NCI-H1092 (cell line): ENCODE measurements around the gene CYP26A1.

Source experiments
- DNase-seq: peaks from one replicate; lab custom pipeline; 2025; lab: John Stamatoyannopoulos, UW

The CYP26A1 gene

DNA sequence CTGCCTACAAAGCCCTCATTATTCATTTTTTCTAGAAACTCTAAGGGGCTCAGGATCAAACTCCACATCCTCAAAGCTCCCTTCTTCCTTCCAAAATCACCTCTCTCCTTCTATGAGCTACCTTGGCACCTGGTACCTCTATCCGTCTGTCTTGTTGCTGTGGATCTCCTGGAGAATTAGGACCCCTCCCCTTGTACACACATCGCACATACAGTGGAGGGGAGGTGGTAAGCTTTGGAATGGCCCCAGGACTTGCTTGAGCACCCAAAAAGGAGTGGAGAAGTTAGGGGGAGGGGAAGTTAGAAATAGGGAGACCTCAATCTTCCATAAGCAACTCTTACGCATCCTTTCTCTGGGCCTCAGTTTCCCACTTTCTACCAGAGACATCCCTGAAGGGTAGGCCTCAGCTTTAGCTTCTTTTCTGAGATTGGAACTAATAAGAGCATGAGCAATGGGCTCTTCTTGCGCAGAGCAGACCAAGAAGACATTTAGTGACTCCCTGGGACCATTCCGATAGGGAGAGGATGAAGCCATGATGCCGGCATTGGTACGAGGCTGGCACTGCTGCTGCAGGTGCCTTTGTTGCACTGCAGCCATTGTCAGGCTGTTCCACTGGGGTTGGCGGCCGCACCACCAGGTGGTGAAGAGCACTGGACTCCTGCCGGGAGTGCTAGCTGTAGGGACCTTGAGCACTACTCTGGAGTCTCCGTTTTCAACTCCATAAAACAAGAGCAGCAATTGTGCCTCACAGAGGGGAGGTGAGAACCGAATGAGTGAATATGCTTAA lies 8.6 kb upstream of the CYP26A1 start:
- no peak for DNase-seq

DNA sequence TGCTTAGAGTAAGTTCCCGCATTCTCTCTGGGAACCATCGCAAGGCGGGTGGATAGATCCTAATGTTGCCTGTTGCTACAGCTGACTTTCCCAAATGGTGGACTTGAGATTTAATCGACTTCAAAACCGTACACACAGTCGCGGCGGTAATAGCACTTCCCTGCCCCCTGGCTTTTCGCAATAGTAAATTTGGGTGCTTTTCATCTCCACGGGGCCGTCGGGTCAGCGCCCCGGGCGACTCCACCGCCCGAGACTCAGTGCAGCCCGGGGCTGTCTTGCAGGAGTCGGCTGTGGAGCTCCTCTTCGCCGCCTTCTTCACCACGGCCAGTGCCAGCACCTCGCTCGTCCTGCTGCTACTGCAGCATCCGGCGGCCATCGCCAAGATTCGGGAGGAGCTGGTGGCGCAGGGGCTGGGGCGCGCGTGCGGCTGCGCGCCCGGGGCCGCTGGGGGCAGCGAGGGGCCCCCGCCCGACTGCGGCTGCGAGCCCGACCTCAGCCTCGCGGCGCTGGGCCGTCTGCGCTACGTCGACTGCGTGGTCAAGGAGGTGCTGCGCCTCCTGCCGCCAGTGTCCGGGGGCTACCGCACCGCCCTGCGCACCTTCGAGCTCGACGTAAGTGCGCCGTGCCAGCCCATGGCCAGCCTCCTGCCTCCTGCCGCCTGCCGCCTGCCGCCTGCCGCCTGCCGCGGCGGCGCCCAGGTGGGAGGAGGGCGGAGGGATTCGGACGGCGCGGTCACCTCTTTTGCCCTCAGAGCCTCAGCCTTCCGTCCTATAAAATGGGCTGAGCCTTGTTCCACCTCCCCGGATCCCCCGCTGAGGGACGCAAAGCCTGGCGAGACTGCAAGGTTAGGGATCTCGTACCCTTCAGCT lies 7.8 kb upstream of the CYP26A1 start:
- DNase-seq: no peak

DNA sequence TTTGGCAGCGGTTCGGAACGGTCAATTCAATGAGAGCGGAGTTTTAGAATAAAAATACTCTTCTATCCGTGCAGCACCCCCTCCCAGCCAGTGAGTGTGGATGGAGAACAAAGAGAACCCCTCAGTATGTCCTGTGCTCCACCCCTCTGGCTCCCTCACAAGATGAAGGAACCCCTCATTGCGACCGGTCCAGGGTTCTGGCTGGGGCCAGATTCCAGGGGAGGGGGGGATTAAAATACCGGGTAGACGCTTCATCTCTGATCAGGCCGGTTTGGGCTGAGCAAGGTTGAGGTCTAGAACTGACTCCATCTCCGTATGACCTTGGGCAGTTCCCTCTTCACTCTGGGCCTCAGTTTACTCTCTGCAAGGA lies 7.2 kb upstream of the CYP26A1 start:
- no peak for DNase-seq

DNA sequence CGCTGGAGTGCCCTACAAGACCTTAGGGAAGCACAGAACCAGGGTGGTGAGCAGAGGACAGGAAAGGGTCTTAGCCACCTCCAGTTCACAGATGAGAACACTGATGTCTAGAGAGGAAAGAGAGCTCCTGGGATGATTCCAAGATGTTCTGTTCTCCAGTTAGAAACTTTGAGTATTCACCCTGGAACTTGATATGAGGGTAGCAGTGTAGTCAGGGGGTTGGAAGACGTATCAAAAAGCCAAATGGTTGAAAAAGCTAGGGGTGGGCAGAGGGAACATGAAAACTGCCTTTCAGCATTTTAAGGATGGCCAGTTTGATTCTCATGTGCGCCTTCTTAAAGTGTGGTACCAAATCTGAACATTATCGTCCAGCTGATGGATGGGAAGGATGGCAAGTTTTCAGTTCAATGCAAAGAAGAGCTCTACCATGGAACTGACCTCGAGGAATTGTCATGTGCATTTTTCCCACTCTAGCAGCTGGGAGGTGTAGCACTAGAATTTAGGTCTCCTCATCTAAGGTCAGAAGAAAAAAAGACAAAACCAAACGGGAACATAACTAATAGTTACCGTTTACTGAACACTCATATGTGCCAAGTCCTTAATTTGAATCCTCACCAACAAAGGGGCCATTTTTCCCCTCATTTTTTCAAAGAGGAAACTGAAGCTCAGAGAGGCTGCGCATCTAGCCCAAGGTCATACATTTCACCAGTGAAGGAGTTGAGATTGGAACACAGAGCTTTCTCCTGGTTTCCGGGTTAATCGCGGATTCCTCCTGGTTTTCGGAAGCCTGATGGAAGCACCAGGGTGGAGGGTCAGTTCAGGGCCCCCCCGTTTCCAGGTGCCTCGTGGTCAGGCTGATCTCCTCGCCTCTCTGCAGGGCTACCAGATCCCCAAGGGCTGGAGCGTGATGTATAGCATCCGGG lies 6.0 kb upstream of the CYP26A1 start:
- DNase-seq: no peak

DNA sequence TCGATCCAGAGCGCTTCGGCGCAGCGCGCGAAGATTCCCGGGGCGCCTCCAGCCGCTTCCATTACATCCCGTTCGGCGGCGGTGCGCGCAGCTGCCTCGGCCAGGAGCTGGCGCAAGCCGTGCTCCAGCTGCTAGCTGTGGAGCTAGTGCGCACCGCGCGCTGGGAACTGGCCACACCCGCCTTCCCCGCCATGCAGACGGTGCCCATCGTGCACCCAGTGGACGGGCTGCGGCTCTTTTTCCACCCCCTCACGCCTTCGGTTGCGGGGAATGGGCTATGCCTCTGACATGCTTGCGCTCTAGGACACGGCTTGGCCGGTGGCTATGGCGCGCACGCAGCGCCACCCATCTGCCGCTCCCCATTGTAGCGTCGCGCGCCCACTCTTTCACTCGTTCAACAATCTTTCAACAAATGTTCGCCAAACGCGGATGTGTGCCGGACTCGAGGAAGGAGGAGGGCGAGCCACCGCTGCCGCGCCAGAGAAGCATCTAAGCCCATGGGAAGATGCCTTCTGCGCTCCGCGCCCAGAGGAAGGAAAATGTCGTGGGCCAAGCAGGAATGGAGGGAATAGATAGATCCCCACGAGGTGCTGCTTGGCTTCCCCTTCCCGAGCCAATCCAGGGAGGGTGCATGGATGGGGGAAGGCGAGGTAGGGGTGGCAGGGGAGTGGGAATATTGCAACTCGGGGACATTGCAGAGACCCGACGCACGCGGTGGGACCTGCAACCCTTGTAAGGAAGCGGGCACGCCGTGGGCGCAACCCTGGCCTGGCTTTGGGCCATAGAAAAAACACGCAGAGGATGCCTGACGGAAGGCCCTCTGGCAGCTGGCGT lies 5.1 kb upstream of the CYP26A1 start:
- no peak for DNase-seq

DNA sequence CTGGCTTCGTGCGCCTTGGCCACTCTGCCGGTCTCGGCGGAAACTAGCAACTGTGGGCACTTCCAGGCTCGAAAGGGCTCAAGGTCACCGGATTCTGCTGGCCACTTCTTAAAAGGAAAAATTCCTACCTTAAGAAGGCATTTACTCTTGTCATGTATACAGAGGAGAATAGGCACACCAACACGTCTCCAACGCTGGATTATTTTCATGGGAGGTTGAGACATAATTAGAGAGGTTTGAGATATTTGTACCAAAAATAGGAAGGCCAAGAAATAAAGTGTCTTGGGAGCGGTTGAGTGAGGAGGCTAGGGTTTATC lies 4.5 kb upstream of the CYP26A1 start:
- DNase-seq: no peak

DNA sequence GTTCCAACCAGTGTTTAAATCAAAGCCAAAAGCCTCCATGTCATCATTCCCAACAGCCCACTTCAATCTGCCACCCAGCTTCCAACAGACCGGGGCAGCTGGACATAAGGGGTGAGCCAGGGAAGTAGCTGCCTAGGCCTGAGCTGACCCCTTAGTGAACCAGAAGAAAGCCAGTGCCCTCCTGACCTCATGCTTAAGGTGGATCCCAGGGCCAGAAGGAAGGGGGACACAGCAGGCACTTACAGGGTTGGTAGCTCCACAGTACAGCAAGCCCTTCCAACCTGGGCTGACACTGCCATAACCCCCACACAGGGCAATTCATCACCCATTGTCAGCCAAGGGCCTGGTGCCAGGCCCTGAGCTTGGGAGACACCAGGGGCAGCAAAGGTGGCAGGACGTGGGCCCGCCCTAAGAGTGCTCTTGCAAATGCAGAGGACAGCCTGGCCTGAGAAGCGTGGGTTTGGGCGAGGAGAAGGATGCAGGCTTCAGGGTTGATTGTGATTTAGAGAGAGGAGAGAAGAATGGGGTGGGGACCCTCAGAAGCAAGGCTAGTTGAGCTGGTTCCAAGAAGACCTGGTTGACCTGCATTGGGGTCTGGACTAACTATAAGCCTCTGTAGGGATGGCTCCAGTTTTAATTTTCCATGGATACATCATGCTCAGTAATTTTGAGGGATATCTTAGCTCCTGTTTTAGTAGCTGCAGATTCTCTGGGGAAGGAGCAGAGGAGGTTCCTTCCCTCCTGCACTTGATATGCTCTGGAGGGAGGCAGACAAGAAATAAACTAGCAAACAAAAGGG lies 3.1 kb upstream of the CYP26A1 start:
- no peak for DNase-seq

DNA sequence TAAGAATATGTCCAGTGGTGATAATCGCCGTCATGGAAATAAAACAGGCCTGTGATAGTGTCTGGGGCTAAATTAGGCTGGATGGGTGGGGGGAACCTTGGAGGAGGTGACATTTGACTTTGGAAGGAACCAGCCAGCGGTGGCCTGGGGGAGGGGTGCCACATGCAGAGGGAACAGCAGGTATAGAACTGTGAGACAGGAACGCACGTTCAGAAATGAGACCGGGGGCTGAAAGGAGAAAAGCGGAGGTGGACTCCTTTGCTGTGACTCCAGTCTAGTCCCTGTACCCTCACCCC lies 2.6 kb upstream of the CYP26A1 start:
- no peak for DNase-seq

DNA sequence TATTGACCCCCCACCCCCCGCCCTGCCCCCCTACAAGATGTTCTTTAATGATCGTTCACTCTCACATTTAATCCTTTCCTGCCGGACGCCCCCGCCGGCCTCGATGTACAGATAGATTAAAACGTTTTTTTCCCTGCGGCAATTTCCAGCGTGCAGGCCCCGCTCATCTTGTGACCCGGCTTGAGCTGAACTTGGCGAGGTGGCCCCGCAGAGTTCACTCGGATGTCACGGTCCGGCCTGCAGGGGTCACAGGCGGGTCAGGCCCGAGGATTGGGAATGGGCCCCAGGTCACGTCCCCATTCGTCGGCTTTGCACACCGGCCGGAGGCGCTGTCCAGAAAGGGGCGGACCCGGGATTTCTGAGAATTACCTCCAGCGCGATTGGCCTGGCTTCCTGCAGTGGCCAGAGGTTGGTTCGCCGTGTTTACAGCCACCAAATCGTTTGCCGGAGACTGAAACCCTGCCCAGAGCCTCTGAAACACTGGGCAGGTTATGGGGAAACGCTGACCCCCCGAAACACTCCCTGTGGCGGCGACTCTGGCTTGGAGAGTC lies 1.9 kb upstream of the CYP26A1 start:
- DNase-seq: no peak

DNA sequence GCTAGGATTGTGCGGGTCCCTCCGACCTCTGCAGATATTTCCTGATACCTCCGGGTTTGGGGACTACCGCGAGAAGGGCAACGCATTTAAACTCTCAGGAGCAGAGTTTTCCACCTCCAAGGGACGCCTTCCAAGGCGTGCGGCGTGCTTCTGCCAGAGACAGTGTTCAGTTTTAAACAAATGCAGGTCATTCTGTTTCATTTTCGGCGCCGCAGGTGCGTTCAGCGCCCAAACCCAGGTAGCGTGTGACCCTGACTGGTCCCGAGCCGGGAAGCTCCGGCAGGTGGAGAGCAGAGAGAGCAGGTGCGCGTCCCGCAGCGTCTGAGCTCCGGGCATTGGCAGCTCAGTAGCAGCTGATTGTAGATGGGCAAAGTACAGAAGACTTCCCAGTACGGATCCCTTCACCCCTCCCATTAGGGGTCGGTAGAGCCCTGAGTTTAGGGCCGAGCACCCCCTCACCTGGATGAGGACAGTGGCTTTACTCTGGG lies 1.4 kb upstream of the CYP26A1 start:
- DNase-seq: no peak

DNA sequence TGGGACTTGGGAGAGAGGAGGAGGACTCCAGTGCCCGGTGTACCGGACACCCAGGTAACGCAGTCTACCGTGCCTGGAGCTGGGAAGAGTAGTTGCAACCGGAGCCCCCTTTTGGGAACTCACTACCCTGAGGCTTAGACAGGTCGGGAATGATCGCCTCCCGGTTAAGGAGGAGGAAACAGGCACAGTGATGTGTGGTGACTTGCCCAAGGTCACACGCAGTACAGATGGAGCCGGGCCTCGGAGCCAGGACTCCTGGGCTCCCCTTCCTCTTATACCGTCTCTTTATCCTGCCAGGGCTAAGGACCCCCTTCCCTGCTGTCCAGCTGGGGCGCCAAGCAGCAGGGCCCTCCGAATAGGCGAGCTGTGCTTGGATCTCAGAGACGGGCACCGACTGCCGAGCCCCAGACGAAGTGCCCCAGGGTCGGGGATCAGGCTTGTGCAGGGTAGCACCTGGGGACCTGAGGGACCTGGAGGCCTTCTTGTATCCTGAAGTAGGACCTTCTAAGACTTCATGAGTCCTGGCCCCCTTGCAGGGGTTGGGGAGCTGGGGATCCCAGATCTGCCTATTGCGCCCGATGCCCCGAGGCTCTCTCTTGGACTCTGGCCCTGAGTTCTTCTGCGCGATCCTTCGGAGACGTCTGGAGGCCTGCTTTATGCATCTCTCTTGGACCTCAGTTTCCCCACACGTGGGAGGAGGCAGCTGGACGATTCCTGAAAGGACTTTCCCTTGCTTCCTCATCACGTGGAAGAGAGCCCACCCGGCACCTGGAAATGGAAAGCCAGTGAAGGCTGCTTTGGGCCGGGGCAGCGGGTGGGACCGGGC lies 767 bp upstream of the CYP26A1 start:
- DNase-seq: no peak

DNA sequence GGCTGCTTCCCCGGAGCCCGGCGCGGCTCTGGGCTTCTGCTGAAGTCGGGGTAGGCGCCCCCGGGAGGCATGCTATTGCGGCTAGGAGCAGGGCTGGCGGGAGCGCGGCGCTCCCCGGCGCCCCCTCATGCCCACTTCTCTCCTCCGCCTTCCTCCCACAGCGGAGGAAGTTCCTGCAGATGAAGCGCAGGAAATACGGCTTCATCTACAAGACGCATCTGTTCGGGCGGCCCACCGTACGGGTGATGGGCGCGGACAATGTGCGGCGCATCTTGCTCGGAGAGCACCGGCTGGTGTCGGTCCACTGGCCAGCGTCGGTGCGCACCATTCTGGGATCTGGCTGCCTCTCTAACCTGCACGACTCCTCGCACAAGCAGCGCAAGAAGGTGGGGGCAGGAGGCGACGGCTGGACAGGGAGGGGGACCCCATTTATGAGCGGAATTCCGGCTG lies 479 bp downstream of the CYP26A1 start:
- DNase-seq: no peak

DNA sequence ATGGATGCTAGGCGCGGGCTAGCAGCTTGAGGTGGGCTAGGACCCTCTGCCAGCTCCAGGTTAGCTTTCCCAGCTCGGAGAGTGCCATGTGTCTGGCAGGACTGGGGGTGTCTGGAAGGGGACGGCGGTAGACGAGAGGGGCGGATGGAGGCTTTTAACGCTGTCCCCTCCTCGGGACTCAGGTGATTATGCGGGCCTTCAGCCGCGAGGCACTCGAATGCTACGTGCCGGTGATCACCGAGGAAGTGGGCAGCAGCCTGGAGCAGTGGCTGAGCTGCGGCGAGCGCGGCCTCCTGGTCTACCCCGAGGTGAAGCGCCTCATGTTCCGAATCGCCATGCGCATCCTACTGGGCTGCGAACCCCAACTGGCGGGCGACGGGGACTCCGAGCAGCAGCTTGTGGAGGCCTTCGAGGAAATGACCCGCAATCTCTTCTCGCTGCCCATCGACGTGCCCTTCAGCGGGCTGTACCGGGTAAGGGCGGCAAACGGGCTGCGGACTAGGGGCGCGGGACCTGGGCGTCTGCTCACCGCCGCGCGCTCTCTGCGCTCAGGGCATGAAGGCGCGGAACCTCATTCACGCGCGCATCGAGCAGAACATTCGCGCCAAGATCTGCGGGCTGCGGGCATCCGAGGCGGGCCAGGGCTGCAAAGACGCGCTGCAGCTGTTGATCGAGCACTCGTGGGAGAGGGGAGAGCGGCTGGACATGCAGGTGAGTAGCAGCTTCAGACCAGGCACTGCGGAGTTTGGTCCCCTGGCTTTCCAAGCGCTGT lies 1.1 kb downstream of the CYP26A1 start:
- no peak for DNase-seq

DNA sequence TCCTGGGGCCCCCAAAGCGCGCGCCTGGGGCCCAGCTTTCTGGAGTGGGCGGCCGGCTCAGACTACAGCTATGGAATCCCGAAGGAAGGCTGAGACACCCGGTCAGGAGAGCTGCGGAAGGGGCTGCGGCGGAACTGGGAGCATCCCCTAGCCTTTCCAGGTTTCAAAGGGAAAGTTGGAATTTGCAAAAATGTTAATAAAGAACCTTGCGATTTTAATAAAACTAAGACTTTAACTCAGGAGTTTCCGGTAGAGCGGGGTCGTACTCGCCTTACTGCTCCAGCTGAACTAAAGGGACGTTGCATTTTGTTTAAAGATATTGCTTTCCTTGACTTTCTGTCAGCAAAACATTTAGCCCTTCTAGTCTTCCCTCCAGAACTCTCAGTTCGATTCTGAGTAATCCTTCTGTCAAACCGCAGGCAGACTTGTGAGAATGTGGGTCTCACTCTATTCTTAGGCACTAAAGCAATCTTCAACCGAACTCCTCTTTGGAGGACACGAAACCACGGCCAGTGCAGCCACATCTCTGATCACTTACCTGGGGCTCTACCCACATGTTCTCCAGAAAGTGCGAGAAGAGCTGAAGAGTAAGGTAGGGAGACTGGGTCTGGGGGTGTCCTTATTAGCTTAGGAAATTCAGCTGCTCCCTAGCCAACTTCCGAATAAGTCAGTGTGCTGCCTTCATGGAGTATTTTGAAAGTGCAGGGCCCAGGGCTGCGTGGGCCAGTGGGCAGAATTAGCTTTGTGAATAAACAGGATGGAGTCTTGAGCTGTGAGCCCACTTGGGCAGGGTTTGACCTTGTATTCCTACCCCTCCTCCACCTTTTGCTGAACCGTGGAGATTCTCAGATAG lies 1.9 kb downstream of the CYP26A1 start:
- no peak for DNase-seq

DNA sequence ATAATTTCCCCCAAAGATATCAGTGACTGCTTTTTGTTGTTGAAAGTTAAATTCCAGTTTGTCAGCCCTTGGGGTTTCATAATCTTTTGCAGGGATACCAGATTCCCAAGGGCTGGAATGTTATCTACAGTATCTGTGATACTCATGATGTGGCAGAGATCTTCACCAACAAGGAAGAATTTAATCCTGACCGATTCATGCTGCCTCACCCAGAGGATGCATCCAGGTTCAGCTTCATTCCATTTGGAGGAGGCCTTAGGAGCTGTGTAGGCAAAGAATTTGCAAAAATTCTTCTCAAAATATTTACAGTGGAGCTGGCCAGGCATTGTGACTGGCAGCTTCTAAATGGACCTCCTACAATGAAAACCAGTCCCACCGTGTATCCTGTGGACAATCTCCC lies 3.2 kb downstream of the CYP26A1 start:
- DNase-seq: no peak

DNA sequence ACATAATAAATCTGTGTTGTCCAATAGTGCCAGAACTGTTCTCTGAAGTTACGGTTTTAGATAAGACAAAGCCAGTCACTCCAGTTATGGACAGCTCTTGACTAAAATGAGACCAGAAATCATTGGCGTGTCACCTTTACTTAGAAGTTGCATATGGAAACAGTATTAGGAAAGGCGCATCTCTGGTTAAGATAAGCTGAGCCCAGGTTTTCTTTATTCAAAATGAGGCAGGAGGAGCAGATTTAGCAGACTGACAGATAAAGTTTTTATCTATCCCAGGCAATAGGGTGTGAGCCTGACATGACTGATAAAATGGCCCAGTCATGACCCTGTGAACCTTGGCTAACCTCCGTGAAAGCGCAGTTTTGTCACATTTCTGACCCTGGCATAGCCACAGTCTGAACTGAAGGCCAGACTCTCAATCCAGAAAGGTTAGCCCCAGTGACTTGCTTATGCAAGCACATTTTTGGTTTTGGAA lies 4.2 kb downstream of the CYP26A1 start:
- no peak for DNase-seq

DNA sequence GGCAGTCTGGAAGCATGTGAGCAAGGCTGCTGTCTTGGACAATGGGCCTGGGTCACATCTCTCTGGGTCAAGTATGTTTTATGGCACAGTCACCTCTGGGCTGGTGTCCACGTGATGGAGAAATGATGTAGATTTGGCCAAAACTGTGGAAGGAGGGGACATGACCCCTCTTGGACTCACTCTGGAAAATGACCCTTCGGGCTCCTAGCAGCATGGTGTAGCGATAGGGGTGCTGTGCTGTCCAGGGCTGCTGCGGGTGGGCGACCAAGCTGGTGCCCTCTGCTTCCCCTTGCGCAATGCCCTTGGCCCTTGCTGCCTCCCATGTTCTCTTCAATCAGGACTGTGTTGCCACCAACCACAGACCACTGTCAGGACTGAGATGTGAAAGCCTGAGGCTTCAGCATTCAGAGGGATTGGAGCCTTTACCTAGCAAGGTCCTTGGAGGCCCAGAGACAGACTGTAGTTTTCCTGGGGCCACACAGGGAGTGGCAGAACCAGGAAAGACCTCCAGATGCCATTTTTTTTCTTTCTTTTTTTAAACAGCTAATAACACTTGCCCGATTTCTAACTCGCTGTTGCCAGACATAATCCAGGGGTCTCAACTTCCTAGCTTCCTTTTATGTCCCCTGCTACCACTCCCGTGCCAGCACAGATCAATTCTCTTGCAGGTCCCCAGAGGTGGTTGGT lies 6.1 kb downstream of the CYP26A1 start:
- DNase-seq: no peak
